ENCODE measurements around the gene GRAP.
"Not testable (repeated sequence)": the region's sequence is repeated elsewhere in the genome, so short reads cannot be mapped to it uniquely, and the experiment has no call there.

The GRAP gene

DNA sequence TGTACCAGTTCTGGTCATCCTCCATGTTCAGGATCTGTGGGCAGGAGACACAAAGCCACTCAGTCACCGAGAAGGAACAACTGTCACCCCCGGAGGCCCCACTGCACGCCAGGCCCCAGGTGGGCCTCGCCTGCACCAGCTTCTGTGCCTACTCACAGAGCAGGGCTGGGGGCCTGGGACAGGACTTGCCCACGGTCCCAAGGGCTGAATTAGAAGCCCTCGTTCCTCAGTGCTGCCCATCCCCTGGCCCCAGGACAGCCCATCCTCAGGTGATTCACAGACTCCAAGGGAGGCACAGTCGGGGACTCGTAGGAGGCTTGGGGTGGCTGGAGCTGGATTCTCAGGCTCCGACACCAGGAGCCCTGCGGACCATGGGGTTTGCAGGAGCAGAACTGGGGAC, 4.9 kb downstream of the GRAP start:
- not testable (repeated sequence) for DNase-seq

DNA sequence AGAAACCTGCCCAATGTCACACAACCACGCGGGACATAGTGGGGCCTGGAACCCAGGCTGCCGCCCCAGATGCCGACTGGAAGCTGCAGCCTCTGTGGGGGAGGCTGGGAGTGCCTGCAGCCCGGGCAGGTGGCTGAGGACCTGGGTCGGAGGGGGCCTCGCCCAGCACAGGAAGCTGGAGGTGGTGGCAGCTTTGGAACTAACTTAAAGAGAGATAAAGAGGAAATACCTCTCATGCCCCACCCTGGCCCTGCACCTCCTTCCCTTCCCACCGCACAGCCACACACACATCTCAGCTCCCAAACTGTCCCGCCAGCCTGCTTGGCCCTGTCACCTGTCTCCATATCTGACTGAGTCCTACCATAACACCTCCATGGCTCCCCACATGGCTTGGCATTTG, 6.4 kb downstream of the GRAP start:
- DNase-seq: not testable (repeated sequence)

DNA sequence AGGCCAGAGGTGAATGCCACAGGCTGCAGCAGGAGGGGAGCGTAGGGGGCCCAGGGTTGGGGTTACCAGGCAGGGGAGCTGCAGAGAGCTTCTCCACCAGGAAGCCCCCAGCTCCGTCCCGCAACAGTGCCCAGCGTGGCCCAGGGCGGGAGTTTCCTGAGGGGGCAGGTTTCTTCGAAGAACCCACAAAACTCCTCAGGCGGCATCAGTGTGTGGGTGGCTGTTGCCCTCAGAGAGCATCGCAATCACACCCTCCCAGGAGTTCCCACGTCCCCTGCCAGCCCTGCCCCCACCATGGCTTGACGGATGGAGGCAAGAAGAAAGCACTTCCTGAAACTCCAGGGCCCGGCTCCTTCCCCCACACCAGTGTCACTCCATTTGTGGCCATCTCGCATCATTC, 8.0 kb downstream of the GRAP start:
- DNase-seq: not testable (repeated sequence)

DNA sequence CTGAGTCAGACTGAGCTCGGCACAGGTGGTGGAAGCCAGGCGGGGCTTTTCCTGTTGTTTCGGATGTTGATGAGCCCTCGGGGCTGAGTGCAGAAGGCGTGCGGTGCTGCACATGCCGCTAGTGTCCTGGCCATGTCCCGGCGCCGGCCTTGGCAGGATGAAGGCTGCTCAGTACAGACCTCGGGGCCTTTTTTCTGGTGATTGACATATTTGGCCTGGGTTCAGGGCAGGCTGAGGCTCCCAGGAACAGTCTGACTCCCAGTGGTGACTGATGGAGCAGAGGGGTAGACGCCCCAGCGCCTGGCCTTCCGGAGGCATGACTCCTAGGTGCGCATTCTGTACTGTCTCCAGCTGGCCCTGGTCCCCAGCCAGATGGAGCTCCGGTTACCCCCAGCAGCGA, 8.8 kb downstream of the GRAP start:
- DNase-seq: not testable (repeated sequence)

DNA sequence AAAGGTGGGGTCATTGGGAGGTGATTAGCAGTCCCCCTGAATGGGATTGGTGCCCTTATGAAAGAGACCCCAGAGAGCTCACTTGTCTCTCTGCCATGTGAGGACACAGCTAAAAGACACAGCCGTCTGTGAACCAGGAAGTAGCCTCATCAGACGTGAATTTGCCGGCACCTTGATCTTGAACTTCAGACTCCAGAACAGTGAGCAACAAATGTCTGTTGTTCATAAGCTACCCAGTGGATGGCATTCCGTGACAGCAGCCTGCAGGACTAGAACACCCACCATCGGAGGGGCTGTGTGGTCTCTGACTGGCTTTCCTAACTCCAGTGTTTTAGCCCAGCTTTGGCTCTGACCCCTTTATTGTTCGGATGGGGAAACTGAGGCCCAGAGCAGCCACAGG, 9.2 kb downstream of the GRAP start:
- not testable (repeated sequence) for DNase-seq

DNA sequence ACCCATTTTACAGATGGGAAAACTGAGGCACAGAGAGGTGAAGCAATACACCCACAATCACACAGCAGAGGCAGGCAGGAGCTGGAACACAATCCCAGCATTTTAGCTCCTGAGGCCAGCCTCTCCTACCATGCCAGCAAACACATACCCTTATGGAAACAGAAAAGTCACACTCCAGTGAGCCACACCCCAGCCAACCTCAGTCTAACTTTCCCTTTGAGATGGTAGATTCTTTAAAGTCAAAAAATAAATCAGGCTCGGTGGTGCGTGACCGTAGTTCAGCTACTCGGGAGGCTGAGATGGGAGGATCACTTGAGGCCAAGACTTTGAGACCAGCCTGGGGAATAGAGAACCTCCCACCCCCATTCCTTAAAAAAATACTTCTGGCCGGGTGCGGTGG, 10.6 kb downstream of the GRAP start:
- not testable (repeated sequence) for DNase-seq

DNA sequence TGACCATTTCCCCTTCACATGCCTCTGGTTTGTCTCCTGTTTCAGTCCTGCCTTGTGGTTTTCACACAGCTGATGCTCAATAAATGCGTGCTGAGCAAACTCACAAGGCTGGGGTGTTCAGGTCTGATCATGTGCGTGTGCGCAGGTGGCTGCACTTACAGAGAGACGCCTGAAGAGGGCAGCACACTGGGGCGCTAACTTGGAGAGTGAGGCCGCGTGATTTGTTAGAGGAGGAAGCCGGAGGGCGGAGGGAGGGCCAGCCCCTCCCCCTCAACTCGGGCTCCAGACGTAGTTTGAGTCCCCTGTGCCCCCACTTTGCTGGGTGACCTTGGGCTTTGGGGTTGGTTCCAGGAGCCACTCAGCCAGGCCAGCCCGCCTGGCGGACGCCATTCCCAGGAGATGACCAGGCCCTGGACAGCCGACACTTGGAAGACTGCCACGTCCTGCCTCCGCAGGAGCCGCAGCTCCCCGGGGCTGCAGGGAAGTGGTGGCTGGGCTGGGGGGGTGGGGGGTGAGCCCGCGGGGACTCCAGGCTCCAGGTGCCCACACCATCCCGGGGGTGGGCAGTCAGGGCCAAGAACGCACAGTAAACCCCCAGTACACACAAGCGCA, 14.3 kb downstream of the GRAP start:
- not testable (repeated sequence) for DNase-seq

DNA sequence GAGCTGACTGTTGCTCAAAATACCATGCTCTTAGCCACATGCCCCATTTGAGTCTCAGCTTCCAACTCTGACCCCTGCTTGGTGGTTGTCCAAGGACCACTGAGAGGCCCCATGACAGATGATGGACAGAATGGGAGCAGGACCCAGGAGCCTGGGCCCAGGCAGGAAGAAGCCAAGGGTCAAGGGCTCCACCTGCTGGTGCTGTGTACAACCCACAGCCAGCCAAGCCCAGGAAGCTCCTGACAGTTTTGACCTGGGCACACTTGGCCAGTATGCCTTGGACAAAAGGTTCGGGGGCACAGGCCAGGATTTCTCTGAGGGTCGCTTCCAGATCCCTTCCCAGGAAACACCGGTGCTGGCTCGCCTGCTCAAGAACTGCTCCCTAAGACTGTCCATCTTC, 15.0 kb downstream of the GRAP start:
- DNase-seq: not testable (repeated sequence)

DNA sequence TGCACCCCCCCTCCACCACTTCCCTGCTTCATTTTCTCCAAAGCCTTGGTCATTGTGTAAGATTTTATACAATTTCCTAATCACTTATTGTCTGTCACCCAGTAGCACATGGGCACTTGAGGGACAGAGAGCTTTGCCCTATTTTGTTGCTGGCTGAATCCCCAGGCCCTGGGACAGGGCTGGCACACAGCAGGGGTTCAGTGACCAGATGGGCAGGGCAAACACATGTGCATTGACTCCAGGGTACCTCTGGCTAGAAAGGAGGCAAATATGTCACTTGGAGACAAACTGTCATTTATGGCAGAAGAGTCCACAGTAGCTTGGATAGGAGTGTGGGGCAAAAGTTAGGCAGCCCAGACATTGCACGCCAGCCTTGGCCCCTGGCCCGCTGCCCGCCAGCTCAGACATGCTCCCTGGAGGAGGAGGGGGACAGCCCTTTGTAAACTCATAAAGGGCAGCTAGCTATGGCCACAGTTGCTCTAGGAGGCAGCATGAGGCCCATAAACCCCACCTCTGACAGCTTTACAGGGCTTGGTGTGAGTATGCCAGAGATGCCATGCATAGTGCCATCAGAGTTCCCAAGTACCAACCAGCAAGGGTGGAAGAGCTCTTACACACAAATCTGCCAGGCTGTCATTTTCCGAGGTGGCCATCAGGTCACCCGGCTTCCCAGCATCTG, 15.8 kb downstream of the GRAP start:
- not testable (repeated sequence) for DNase-seq

DNA sequence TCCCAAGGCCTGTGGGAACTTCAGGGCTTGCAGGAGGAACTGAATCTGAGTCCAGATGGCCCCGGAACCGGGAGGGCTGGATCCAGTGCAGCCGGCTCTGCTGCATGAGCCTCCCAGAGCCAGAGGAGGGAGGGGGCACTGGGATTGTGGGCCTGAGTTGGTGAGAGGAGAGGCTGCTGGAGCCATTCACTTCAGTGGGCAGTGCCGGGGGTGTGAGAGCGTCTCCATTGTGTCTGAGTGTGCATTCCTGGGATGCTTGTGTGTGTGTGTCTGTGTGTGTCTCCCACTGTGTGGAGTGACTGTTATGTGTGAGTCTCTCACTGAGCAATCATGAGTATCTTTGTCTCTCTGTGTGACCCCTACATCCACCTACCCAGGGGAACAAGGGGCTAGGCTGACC, 17.0 kb downstream of the GRAP start:
- not testable (repeated sequence) for DNase-seq

DNA sequence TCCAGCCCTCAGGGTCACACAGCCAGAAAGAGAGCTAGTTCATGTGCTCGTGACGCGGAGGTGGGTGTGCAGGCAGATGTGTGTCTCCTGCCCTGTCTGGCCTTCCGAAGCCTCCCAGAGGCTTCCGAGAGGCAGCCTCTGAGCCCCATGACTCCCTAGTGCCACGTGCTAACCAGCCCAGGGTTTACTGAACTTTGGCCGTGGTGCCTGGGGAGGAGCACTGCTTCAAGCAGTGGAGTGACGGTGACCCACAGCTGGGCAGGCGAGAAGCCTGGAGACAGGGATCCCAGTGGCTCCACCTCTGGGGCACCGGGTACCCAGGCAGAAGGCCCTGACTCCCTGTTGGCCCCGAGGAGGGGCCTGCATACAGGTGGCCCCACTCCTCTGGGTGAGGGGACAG, 18.1 kb downstream of the GRAP start:
- not testable (repeated sequence) for DNase-seq

DNA sequence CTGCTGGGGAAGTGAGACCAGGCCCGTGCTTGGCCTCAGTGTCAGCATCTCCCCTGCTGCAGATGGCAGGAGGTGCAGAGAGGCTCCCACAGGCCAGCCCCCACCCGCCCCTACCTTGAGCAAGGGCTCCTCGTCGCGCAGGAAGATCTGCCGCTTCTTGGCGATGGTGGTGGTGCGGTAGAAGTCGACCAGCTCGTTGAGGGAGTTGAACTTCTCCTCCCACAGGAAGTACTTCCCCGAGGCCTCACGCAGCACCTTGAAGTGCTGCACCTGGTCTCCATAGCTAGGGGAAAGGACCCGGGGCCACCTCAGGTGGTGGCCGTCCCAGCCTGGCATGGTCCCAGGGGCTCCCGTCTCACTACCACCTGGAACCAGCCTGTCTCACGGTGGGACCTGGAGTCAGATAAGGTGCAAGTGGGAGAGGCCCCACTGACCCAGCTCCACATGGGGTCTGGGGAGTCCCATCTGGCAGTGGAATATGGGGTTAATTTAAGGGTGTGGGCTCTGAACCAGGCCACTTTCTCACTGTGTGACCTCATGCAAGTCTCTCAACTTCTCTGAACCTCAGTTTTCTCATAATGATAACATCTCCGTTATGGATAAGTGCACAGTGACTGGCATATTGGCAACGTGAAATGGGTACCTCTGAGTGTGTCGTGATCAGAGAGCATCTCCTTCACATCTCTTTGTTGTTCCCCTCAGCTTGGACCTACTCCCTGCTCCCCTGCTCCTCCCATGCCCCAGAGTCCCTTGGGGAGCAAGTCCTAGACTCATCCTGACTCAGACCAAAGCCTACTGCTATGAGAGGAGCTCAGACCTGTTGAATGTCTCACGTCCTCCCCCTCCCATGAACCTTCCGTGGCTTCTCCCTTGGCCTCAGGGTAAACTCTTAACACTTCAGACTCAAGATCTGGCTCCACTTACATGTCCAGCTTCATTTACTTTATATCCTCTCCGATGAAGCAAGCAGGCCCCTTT, 22.4 kb downstream of the GRAP start:
- no peak for DNase-seq

DNA sequence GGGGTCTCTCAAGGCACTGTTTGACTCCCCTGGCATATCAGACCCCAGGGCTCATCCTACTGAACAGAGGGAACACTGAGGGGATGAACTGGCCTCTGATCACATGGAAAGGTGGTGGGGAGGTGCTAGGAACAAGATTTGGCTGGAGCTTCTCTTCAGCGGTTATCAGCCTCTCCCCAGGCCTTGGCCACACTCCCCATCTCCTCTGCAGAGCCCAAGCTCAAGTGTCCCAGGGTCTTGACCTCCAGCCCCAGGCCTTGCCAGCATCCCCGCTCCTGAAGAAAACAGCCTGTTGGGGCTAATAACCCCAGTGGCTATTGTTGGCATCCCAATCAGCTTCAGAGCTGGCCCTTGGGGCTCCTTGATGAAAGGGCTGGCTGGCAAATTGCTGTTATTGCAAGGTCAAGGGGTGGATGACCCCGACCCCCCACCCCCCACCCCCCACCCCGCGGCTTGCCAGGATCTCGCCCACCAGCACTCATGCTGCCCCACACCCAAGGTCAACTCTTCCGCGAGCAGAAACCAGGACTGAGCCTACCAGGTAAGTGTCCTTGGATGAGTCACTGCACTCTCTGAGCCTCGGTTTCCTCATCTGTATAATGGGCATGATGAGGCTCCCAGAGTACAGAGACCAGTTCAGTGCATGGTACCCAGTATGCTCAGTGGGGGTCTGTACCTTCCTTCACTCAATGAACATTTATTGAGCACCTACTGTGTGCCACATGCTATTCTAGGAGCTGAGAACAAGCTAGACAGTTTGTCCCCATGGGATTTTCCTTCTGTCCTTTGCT, 23.4 kb downstream of the GRAP start:
- DNase-seq: no peak

DNA sequence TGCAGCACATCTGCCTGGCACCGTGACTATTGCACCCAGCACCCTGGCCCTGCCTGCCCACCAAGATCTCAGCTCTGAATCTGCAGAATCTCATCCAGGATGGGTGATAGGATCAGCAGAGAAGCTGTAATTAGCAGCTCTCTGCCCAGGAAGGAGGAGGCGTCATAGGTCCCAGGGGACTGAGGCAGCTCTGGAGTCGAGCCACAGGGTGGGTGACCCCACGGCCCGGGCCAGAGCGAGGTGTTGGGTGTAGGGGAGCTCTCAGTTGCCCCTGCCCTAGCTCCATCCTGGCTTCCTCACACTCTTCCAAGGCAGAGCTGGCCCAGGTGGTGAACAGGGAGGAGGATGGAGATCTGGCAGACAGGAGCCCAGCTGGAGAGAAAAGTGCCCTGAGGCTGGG, 24.0 kb downstream of the GRAP start:
- DNase-seq: no peak

DNA sequence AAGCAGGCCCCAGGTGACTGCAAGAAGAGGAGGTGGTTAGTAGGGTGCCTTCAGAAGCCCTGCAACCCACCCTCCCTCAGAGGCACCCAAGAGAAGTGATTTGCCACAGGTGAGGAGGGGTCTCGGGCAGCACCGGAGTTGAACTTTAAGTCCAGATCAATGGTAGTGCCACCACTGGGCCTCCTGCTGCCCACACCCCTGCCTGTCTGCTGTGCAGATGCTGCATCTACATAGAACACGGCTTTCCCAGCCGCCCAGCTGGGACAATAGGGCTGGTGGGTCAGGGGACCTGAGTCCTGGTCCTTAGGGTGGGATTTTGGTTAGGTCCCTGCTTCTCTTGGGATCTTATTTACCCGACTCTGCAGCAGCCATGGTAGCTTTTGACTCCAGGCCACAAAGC, 24.6 kb downstream of the GRAP start:
- no peak for DNase-seq

DNA sequence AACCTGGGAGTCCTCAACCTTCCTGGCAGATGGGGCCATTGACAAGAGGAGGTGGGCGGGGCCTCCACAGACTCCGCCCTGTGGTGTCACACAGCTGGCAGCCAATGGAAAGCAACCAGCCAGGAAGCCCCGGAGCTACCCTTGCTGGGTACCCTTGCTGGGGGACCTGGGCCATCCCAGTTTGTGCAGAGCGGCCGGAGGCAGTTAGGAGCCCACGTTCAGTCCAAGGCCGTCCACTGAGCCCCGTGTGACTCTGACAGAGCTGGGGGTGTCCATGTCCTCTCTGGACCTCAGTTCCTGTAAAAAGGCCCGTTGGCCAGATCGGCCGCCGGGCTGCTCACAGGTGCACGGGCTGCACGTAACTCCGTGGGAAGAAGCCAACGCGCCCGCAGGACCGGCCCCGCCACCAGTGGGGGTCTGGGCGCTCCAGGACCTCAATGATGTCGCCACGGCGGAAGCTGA, 25.1 kb downstream of the GRAP start:
- no peak for DNase-seq

DNA sequence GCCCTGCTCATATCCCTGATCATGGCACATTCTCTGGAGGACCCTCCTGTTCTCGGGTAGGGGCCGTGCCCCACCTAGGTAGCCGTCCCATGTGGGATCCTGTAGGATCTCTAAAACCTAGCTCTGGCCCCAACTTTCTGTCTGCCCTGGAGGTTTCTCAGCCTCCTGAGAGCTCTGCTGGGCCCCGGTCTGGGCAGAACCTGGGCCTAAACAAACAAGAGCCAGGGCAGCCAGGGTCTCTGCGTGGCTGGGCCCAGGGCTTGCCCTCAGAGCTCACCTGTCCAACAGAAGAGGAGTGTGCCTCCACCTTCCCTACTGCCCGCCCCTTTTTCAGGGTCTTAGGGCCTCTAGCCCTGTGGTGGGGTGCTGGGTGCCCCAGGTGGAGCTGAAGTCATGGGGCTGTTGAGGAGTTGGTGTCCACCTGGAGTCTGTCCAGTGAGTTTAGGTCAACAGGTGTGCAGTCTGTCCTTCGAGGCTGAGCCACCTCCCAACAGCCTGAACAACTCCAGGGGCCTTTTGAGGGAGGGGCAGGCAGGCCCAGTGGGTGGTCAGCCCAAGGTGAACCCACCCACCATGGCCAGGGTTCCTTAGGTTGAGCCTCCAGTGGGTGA, 25.6 kb downstream of the GRAP start:
- DNase-seq: not testable (repeated sequence)

DNA sequence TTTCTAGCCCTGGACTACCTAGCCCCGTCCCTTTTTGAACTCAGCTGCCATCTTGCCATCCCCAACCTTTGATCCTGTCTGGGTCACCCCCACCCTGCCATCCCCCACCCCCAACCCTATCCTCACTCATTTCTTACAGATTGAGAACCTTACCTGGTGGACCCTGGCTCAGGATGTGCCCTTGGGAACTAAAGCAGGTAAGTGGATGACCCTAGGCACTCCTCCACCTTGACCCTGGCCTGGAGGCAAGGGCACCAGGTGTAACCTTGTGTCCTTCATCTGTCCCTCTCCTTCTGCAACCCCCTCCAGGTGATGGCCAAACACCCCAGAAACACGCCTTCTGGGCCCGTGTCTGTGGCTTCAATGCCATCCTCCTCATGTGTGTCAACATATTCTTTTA, 26.7 kb downstream of the GRAP start:
- no peak for DNase-seq

DNA sequence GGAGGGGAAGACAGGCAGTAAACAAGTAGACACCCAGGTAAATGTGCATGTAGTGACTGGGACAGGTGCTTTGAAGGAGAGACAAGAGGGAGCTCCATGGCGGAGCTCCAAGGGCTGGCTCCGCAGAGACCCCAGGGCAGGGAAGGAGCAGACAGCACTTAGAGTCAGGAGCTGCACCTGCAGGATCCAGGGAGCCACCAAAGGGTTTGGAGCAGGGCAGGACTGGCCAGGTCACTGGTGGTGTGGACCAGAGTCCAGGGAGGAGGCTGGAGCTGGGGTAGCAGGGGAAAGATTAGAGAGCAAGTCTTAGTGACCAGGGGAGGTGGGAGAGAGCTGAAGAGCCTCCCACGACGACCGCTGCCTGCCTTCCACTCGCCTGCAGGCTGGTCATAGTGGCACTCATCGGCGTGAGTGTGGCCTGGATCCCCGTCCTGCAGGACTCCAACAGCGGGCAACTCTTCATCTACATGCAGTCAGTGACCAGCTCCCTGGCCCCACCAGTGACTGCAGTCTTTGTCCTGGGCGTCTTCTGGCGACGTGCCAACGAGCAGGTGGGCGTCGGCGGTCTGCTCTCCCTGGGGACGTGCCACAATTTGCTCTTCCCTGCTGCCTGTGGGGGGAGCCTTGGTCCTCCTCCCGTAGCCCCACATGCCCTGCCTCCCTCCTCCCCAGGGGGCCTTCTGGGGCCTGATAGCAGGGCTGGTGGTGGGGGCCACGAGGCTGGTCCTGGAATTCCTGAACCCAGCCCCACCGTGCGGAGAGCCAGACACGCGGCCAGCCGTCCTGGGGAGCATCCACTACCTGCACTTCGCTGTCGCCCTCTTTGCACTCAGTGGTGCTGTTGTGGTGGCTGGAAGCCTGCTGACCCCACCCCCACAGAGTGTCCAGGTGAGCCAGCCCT, 27.5 kb downstream of the GRAP start:
- no peak for DNase-seq

DNA sequence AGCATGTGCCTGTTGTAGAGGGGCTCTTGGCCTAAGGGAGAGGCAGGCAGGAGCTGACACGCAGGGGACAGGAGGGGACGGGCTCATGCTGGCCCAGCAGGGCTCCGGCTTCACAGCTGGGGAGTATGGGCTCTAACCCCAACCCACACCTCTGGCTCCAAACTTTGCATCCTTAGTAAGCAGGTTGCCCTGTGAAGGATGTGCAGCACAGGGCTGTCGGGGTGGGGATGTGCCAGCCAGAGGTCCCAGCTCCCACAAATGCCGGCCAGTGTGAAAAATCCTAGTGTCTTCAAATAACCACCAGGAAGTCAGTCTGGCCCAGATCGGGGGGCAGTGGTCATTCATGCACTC, 28.2 kb downstream of the GRAP start:
- DNase-seq: no peak
